Mucosa of descending colon (tissue), 3 donors: Measurements from ENCODE around the gene CEP63. TPM values are rescaled to one million over a fixed set of nuclear protein-coding genes. Genes with fewer than 3 reads are reported as not detected.

Source experiments
- ATAC-seq: fragments of 200-7000 bp; cut with Tn5 transposase; one replicate; pipeline ENCODE4 v1.9.1; 2020; ENCODE audit warnings: mild to moderate bottlenecking, moderate library complexity
- DNase-seq, 3 donors: peaks; one replicate each; pipeline ENCODE4 v3.0.0-alpha.2; 2020
- H3K36me3 ChIP-seq: fragments of 200-600 bp; one replicate; pipeline ENCODE4 v1.8.0; 2021; ENCODE audit warnings: low read depth, mild to moderate bottlenecking
- H3K4me1 ChIP-seq: fragments of 200-600 bp; one replicate; pipeline ENCODE4 v1.8.0; 2021; ENCODE audit warnings: low read depth, mild to moderate bottlenecking
- H3K4me3 ChIP-seq: fragments of 200-600 bp; one replicate; pipeline ENCODE4 v1.8.0; 2021; ENCODE audit warnings: mild to moderate bottlenecking
- H3K9me3 ChIP-seq: fragments of 200-600 bp; one replicate; pipeline ENCODE4 v1.8.0; 2021; ENCODE audit warnings: mild to moderate bottlenecking
- intact Hi-C, 2 donors: fragments of 100-400 bp; cut with DNase I in 1 of 2; cut with micrococcal nuclease in 1 of 2; formaldehyde crosslinking; loops; one replicate each; pipeline versions ENCODE4 v1.11.0 to v1.11.1; 2022; cut with DNase I, micrococcal nuclease
- total RNA-seq, 3 donors: library from RNA; stranded (reverse); fragmentation: NEBNext Ultra II Directional in 2 of 3; extraction: Animal tissue kit (Norgen Biotek cat#: 25700) in 2 of 3; gene quantifications; one replicate each; pipeline versions ENCODE4 v1.2.1 to v1.2.4, GENCODE V29; 2021 to 2023
- TF ChIP-seq, protein P1 (sequence below): fragments of 200-600 bp; IDR thresholded peaks from one replicate; pipeline ENCODE4 v1.8.0; 2022; ENCODE audit warnings: antibody characterized with exemption, mild to moderate bottlenecking
- donor health status: DM: no; HTN: no; CAD: no; lungs with moderate emphysema.
- donor health status: DM: no; HTN: no; CAD: no.
- donor health status: DM: no; HTN: yes; CAD: no.

CEP63 gene
- total RNA-seq, 3 donors from 2014 or later: 19.8 to 34.2 (median 19.8) TPM

GRCh38 chr3:134445636-134446035, 40.2 kb upstream of the CEP63 start:
- intact Hi-C loops: no loop called here
- H3K9me3 ChIP-seq: no peaks in the 10 kb centered on the region
- no peak overlapping the region for H3K4me3 ChIP-seq
- TF ChIP-seq, protein P1, sequence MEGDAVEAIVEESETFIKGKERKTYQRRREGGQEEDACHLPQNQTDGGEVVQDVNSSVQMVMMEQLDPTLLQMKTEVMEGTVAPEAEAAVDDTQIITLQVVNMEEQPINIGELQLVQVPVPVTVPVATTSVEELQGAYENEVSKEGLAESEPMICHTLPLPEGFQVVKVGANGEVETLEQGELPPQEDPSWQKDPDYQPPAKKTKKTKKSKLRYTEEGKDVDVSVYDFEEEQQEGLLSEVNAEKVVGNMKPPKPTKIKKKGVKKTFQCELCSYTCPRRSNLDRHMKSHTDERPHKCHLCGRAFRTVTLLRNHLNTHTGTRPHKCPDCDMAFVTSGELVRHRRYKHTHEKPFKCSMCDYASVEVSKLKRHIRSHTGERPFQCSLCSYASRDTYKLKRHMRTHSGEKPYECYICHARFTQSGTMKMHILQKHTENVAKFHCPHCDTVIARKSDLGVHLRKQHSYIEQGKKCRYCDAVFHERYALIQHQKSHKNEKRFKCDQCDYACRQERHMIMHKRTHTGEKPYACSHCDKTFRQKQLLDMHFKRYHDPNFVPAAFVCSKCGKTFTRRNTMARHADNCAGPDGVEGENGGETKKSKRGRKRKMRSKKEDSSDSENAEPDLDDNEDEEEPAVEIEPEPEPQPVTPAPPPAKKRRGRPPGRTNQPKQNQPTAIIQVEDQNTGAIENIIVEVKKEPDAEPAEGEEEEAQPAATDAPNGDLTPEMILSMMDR: no peak
- DNase-seq (peak in 1 of 3 donors; percentile 21), ATAC-seq (no peak)
- H3K4me1 ChIP-seq: no peaks in the 10 kb centered on the region
- H3K36me3 ChIP-seq: no peaks in the 10 kb centered on the region

- TF ChIP-seq, protein P1: no peak
- Histone ChIP-seq H3K36me3 (no peaks in the 10 kb centered on the region), H3K9me3 (no peaks in the 10 kb centered on the region), H3K4me1 (no peaks in the 10 kb centered on the region), H3K4me3 (no peak overlapping the region)
- ATAC-seq: no peak
- intact Hi-C loops: no loop called here
- DNase-seq: no peak
Observed at GRCh38 chr3:134446800-134447199, 39.1 kb upstream of the CEP63 start.

DNA sequence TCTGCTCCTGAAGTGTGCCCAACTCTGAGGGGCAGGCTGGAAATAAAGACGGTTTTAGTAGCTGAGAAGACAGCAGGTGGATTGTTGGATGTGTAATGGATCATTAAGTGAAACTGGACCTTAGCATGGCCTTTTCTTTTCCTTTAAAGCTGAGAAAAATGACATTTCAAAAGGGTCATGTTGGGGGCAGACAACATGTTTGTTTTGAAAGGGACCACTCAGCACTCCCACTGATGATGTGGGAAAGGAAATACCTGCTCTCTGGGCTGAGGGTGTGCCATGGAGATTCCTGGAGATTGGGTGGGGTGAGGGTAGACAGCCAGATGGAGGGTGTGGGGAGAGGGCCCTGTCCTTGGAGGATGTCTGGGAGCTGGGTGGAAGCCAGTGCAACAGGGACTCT, 38.5 kb upstream of the CEP63 start:
- TF ChIP-seq, protein P1: no peak
- intact Hi-C loops: no loop called here

DNA sequence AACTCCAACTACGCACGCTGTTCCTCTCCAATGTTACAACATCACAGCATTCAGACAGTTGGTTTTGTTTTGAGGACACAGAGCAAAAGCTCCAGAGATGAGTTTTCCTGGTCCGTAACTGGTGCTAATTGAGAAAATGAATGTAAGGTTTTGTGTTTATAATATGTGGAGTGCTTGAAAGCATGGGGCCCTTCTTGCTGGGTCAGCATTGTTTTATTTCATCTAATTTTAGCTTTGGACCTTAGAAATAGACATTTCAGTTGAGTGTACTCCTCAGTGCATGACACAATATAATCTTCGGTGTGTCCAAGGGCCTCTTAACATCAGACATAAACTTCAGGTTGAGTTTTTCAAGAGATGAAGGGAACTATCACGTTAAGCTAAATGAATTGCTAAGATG, 37.2 kb upstream of the CEP63 start:
- TF ChIP-seq, protein P1: no peak
- intact Hi-C loops: no loop called here
- Histone ChIP-seq H3K9me3 (no peaks in the 10 kb centered on the region), H3K4me3 (no peak overlapping the region), H3K4me1 (no peaks in the 10 kb centered on the region), H3K36me3 (no peaks in the 10 kb centered on the region)
- ATAC-seq (no peak), DNase-seq (no peak)

More for the DNA sequence above, 38.5 kb upstream of the CEP63 start:
- no peaks in the 10 kb centered on the region for H3K4me1 ChIP-seq
- ATAC-seq (no peak), DNase-seq (no peak)
- no peak overlapping the region for H3K4me3 ChIP-seq
- H3K9me3 ChIP-seq: no peaks in the 10 kb centered on the region
- H3K36me3 ChIP-seq: no peaks in the 10 kb centered on the region

GRCh38 chr3:134449277-134449676, 36.6 kb upstream of the CEP63 start:
- TF ChIP-seq, protein P1: no peak
- intact Hi-C loops: no loop called here
- no peaks in the 10 kb centered on the region for H3K9me3 ChIP-seq
- peak; percentile 74 for ATAC-seq
- H3K4me1 ChIP-seq: no peaks in the 10 kb centered on the region
- no peaks in the 10 kb centered on the region for H3K36me3 ChIP-seq
- no peak overlapping the region for H3K4me3 ChIP-seq
- DNase-seq: peak in 2 of 3 donors; percentile 35 to 61

- TF ChIP-seq, protein P1: no peak
- H3K4me1 ChIP-seq: no peaks in the 10 kb centered on the region
- intact Hi-C loops: no loop called here
- no peak overlapping the region for H3K4me3 ChIP-seq
- DNase-seq (no peak), ATAC-seq (peak; percentile 32)
- no peaks in the 10 kb centered on the region for H3K9me3 ChIP-seq
- no peaks in the 10 kb centered on the region for H3K36me3 ChIP-seq
Observed at GRCh38 chr3:134449951-134450350, 35.9 kb upstream of the CEP63 start.
